ENCODE data around the gene PPP1R3E. TPM values are rescaled to one million over a fixed set of nuclear protein-coding genes. Genes with fewer than 3 reads are reported as not detected.

PPP1R3E gene
- total and polyA plus RNA-seq, 2 of the 13 experiments (the other 11 are each of a cell fraction or from before 2014, with no cell fraction given), result 16.5 to 26.5 TPM

GRCh38 chr14:23284654-23285529 is 17.8 kb downstream of the PPP1R3E start (continued):
- TF ChIP-seq ZC3H13 (CRISPR knock-in tag; IDR thresholded peaks at IDR 0.05) (no peak), KDM1A (CRISPR knock-in tag; IDR thresholded peaks at IDR 0.05) (no peak), ZBTB37 (CRISPR knock-in tag; IDR thresholded peaks at IDR 0.05) (no peak), TERF1 (CRISPR knock-in tag; IDR thresholded peaks at IDR 0.05) (no peak), ZNF251 (CRISPR knock-in tag; IDR thresholded peaks at IDR 0.05) (no peak), MAX (IDR thresholded peaks at IDR 0.05) (peak; percentile 25), ZNF543 (CRISPR knock-in tag; IDR thresholded peaks at IDR 0.05) (no peak), ZNF761 (CRISPR knock-in tag; conservative IDR thresholded peaks at IDR 0.05) (no peak), RFXANK (CRISPR knock-in tag; IDR thresholded peaks at IDR 0.05) (no peak), MYNN (CRISPR knock-in tag; IDR thresholded peaks at IDR 0.05; ENCODE audit: low read depth) (no peak), ZFP37 (CRISPR knock-in tag; IDR thresholded peaks at IDR 0.05; ENCODE audit: borderline replicate concordance) (no peak), IRF9 (CRISPR knock-in tag; IDR thresholded peaks at IDR 0.05; ENCODE audit: borderline replicate concordance) (no peak), NFKBIZ (CRISPR knock-in tag; IDR thresholded peaks at IDR 0.05) (no peak), ZNF660 (CRISPR knock-in tag; IDR thresholded peaks at IDR 0.05; ENCODE audit: borderline replicate concordance, low read depth) (no peak), TRIM22 (IDR thresholded peaks at IDR 0.05) (no peak), NR2C2 (CRISPR knock-in tag; IDR thresholded peaks at IDR 0.05; ENCODE audit: borderline replicate concordance) (0 out of 2 replicates have a peak, but pooled peaks have one; percentile 29), ZSCAN30 (CRISPR knock-in tag; IDR thresholded peaks at IDR 0.05) (no peak), ZNF589 (CRISPR knock-in tag; conservative IDR thresholded peaks at IDR 0.05) (no peak), ZBTB25 (CRISPR knock-in tag; IDR thresholded peaks at IDR 0.05) (no peak), RBFOX2 (IDR thresholded peaks at IDR 0.05; ENCODE audit: low read depth, low read length) (peak; percentile 34; the same call in 1 of the 2 replicates), ZBTB14 (CRISPR knock-in tag; IDR thresholded peaks at IDR 0.05) (no peak)
